ENCODE results near the gene RESF1.

- TF ChIP-seq CTCF (IDR thresholded peaks at IDR 0.05) (no peak), POLR2A (IDR thresholded peaks at IDR 0.05) (no peak)
Measured at GRCh38 chr12:31974673-31975072, 15.5 kb downstream of the RESF1 start.

Measured in lower leg skin (tissue), 3 donors.